ENCODE measurements around the gene DTL. TPM values are rescaled to one million over a fixed set of nuclear protein-coding genes. Genes with fewer than 3 reads are reported as not detected.

DTL gene
- total RNA-seq, 2 donors from 2014 or later, result 1.7 to 4.1 TPM

DNA sequence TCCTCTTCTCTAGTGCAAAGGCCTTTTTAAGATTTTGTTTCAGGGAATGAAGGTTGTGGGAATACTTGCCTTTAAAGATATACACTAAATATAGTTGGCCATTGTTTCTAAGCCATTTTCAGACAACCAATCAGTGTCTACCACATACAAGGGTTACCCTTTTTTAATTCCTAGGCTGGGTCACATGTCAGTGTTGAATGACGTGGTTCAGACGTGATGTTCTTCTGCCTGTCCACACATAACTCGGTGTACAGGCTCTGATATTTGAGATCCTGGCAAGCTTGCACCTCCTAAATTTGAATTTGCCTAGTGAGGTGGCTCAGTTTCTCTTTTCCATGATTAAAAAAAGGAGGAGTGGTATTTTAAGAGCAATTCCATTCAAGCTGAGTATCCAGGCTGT lies 38.8 kb downstream of the DTL start:
- ATAC-seq (no peak), DNase-seq (no peak)
- intact Hi-C loops (cut with DNase I, micrococcal nuclease), result loop anchor here in 1 of 2 donors (5.0 kb wide), 2 partner anchors 218 to 293 kb away; no protein-coding TSS in a partner anchor

DNA sequence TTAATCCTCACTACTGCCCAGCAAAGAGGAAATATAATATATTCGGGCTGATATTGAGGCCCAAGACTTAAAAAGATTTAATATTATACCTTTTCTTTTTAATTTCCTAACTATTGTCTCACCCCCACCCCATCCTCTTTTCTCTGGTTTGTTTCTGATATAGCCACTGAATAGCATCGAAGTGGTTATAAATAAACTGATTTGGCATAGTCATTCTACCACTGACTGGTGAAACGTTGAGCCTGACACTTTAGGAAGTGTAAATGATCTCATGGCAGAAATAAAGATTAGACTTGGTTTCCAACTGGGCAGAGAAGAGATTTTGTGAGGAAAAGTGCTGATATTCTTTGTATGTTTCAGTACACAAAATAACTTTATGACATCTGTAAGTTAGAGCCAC lies 39.3 kb downstream of the DTL start:
- ATAC-seq (no peak), DNase-seq (no peak)
- intact Hi-C loops (cut with DNase I, micrococcal nuclease), result loop anchor here in 1 of 2 donors (5.0 kb wide), 2 partner anchors 217 to 292 kb away; no protein-coding TSS in a partner anchor

DNA sequence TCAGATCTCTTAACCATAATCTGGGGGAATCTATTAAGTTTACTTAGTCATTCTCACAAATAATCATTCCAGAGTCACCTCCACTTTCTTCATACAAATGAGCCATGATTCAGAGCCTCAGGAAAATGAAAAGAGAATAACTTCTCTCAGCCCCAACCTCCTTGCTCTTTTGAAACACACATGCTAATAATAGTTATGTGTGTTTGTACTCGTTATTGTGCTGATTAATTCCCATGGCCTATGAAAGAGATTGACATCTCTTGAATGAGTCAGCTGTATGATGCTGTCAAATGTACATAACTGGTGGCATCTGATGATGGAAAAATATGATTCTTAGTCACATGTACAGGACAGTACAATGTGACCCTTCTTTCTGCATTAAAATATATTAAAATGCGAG lies 41.5 kb downstream of the DTL start:
- intact Hi-C loops (cut with DNase I, micrococcal nuclease), result no loop called here
- DNase-seq (no peak), ATAC-seq (no peak)

DNA sequence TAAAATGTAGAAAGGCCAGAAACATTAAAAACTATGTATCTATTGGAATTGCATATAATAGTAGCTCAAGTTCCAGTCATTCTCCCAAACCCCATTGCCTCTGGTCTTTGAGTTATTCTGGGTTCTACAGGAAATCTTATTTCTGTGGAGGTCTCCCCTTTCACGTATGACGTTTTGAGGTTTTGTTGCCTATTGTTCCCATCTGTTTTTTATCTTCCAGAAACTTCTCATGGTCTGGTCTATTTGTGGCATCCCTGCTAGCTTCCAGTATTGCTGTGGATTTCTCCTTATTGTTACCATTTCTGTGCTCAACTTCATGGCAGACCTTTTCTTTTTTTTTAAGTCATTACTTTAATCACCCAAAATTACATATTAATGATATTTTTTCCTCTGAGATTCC lies 43.3 kb downstream of the DTL start:
- ATAC-seq, result no peak
- no peak for DNase-seq
- intact Hi-C loops (cut with DNase I, micrococcal nuclease), result no loop called here

DNA sequence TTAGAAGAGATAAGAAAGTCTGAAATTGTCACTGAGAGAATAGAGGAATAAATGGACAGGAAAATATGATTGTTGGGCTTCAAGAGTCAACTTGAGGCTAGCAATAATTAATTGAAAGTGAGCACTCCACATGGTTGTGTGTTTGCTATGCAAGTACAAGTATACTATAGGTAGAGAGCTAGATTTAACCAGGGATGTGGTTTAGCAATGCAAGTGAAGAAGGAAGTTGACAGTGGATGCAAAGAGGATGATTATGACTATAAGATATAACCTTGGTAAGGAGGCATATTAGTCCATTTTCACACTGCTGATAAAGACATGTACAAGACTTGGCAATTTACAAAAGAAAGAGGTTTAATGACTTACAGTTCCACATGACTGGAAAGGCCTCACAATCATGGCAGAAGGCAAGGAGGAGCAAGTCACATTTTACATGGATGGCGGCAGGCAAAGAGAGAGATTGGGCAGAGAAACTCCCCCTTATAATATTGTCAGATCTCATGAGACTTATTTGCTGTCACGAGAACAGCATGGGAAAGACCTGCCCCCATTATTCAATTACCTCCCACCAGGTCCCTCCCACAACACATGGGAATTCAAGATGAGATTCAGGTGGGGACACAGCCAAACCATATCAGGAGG lies 47.3 kb downstream of the DTL start:
- ATAC-seq (no peak), DNase-seq (no peak)
- intact Hi-C loops (cut with DNase I, micrococcal nuclease), result no loop called here

DNA sequence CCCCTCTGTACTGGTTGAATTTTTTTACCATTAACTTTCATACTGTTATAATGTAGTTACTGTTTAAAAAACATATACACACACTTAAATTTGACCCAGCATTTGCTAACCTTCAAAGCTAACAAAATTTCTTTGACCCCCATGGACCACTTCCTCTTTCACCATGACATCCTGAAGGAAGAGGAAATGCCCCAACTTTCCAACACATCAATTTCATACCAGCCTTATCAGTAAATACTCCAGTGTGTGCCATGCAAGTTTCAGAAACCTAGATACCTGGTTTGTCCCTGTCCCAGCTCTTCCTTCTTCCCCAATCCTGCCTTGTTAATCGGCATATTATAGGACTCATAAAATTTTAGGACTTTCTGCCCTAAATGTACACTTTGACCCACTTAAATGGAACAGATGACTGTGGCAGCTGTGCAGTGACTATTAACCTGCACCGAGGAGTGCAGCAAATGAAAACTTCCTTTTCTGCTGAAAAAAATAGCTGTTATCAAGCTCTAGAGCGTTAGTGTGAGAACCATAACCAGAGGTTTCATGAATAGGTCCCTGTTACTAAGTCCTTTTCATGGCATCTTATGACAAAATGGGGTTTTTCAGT lies 54.1 kb downstream of the DTL start:
- intact Hi-C loops (cut with DNase I, micrococcal nuclease), result no loop called here
- no peak for DNase-seq
- peak; percentile 90 for ATAC-seq

DNA sequence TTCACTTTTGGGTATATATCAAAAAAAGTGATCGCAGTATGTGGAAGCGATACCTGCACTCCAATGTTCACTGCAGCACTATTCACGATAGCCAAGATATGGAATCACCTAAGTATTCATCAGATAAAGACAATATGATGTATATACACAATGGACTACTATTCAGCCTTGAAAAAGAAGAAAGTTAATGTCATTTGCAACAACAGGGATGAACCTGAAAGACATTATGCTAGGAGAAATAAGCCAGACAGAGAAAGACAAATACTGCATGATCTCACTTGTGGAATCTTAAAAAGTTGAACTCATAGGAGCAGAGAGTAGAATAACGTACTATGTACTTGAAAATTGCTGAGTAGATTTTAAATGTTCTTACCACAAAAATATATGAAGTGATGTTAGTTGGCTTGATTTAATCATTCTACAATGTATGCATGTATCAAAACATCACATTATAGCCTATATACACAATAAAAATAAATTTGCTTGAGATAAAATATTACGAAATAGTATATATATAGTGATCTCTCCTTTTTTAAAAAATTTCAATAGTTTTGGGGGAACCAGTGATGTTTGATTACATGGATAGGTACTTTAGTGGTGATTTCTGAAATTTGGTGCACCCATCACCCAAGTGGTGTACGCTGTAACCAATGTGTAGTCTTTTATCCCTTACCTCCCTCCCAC lies 56.0 kb downstream of the DTL start:
- intact Hi-C loops (cut with DNase I, micrococcal nuclease), result no loop called here
- ATAC-seq, result no peak
- no peak for DNase-seq

DNA sequence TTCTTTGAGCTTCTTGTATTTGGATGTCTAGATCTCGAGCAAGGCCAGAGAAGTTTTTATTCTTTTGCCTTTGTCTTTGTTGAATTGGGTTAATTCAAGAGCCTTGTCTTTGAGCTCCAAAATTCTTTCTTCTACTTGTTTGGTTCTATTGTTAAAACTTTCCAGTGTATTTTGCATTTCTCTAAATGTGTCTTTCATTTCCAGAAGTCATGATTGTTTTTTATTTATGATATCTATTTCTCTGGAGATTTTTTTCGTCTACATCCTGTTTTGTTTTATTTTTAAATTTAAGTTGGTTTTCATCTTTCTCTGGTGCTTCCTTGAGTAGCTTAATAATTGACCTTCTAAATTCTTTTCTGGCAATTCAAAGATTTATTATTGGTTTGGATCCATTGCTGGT lies 61.8 kb downstream of the DTL start:
- ATAC-seq, result no peak
- intact Hi-C loops (cut with DNase I, micrococcal nuclease), result no loop called here

DNA sequence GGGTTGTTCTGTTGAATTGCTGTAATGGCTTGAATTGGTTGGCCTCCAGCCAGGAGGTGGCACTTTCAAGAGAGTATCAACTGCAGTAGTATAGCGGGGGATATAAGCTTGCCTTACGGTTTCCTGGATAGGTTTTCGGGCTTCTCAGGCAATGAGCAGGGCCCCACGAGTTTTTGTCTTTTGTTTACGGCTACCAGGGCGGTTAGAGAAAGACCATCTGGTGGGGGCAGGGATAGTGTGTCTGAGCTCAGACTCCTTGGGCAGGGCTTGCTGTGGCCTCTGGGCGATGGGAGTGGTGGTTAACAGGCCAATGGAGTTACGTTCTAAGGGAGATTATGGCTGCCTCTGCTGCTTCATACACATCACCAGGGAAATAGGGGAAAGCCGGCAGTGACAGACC lies 62.8 kb downstream of the DTL start:
- ATAC-seq (peak; percentile 34), DNase-seq (peak in 1 of 2 donors; percentile 31)
- intact Hi-C loops (cut with DNase I, micrococcal nuclease), result no loop called here

More for the DNA sequence above, 61.8 kb downstream of the DTL start:
- DNase-seq, result no peak

DNA sequence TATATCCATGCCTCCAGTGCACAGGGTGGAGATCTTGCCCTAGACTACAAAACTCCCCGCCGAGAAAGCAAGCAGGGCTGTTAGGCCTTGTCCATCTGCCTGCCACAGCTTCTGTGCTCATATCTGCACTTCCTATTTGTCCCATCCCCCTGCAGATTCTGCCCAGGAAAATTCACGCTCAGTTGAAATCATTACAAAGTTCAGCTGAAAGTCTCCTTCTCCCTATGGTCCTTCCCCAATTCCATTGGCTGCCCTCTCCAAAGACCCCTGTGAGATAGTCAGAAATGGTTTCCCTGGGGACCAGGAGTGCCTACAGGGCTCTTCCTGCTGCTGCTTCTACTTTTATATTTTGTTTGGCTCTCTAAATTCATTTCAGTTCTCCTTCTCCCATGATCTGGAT lies 63.2 kb downstream of the DTL start:
- DNase-seq (no peak), ATAC-seq (no peak)
- intact Hi-C loops (cut with DNase I, micrococcal nuclease), result no loop called here

DNA sequence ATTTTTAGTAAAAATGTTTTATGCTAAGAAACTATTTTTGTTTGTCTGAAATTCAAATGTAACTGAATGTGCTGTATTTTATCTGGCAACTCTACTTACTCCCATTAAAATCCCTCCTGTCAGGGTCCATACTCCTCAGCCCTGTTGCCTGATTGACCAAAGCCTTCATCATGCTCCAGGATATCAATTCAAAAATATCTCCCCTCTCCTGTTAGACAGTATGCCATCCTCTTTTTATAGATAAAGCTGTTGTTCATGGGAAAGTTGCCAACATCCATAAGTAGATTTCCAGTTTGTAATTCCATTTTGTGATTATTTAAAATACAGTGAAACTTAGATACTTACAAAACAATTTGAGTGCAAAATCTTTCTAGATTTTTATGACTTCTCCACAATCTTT lies 65.7 kb downstream of the DTL start:
- no peak for ATAC-seq
- intact Hi-C loops (cut with DNase I, micrococcal nuclease), result no loop called here
- DNase-seq, result no peak

DNA sequence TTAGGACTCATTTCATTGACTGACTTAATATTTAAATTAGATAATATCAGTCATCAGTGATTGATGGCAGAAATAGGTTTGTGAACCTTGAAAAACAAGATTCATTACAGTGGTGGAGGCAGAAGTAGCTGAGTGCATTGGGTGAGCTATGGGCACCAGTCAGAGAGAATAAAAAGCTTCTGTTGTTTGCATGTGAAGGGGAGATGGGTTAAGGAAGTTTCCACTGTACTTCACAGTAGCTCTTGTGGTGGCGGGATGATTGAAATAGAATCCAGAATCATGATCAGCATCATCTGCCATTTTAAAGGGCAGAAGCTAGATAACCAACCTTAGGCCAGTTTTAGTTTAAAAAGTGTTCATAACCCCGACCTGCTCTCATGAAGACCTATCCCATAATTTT lies 66.2 kb downstream of the DTL start:
- ATAC-seq (no peak), DNase-seq (no peak)
- intact Hi-C loops (cut with DNase I, micrococcal nuclease), result no loop called here

DNA sequence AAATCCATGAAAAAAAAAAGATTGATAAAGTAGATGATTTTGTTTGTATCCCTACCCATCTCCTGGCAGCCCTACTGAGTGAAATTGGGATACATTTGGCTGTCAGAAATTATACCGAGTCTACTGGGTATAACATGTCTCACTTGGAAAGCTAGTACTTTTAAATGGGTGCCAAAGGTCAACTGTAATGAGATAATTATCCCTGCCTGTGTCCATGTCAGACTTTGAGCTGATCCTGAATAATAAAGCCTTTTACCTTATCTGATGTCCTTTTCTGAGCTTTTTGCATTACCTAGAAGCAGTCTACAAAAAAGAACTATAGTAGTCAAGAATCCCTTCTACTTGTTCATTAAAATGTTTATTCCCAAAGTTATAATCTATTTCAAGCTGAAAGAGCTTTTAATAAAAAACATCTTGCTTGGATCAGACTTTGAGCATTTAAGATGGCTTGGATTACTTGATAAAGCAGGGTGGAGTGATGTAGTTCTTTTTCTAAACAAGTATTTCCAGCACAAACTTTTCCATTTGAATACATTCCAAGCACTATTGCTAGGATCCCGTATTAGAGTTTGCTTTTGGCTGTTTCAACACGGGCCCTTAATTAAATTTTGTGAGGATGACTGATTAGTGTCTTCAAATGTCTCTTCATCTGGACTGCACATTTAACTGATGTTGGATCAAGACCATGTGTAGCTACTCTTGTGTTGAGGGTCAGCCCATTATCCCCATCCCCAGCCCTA lies 69.2 kb downstream of the DTL start:
- intact Hi-C loops (cut with DNase I, micrococcal nuclease), result no loop called here
- peak; percentile 97 for ATAC-seq
- DNase-seq, result no peak

DNA sequence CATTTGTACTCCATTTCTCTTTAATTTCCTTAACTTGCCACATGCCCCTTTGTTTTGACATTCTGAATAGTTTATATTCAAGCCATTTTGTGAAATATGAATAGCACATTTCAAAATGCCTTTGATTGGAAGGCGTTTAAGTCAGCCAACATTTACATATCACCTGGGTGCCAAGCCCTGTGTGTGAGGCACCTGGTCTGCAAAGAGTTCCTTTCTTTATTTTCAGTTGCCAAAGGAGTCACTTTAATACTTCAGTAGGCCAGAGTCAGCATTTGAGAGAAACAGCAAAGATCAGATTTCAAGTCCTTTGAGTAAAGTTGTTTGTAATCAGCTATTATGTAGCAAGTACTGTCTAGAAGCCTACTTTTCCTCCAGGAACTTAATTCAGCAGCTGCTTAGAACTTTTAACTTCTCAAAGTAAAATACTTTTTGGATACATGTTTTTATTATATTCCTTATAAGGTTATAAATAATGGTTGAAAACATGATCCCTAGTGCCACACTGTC lies 70.8 kb downstream of the DTL start:
- ATAC-seq, result no peak
- DNase-seq, result no peak
- intact Hi-C loops (cut with DNase I, micrococcal nuclease), result no loop called here

DNA sequence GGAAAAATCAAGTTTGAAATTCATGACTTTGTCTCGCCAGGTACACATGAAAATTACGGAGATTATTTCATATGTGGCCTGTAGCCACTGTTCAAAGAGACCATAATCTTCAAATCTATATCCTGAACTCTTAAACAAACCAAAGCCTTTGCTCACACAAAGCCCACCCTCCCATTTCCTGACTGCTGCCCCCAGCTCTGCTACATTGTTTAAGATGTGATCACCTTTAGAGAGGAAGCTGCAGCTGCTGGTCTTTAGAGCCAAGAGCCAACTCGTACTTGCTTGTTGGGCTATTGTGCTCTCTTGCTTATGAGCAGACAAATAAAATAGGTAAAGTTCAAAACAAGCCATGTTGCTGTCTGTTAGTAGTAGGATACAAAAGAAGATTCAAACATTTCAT lies 71.9 kb downstream of the DTL start:
- ATAC-seq, result no peak

DNA sequence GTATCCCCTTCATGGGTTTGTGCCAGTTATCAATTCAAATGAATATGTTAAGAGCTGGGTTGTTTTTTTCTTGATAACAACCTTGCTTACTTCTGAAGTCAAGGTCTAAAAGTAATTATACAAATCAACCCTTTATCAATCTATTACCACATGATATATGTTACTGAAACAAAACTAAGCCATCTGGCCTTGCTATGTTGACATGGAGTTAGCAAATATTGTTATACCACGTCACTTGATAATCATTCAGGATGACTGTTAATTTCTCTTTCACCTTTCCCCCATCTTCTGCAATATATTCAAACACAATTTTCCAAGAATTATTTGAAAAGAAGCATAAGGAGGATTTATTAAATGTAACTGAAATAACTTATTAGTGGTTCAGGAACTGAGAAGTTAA lies 72.6 kb downstream of the DTL start:
- intact Hi-C loops (cut with DNase I, micrococcal nuclease), result no loop called here
- DNase-seq (no peak), ATAC-seq (no peak)

More for the DNA sequence above, 71.9 kb downstream of the DTL start:
- DNase-seq, result no peak
- intact Hi-C loops (cut with DNase I, micrococcal nuclease), result no loop called here

DNA sequence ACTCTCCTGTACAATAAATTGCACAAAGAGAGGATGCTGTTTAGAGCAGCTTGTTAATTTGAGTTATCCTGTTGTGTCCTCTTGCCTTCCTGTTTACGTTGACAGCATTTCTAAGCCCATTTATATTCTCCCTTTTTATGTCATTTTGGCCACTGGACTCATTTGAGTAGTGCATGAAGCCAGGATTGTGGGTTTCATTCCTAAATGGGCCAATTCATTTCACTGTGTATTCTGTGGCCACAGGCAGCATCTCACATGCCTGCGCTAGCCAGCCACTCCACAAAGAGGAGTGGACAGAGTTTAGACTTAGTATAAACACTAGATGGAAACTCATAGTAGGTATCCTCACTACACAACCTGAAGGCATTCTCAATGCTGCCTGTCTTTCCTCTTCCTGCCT lies 73.4 kb downstream of the DTL start:
- no peak for DNase-seq
- ATAC-seq, result no peak
- intact Hi-C loops (cut with DNase I, micrococcal nuclease), result no loop called here

DNA sequence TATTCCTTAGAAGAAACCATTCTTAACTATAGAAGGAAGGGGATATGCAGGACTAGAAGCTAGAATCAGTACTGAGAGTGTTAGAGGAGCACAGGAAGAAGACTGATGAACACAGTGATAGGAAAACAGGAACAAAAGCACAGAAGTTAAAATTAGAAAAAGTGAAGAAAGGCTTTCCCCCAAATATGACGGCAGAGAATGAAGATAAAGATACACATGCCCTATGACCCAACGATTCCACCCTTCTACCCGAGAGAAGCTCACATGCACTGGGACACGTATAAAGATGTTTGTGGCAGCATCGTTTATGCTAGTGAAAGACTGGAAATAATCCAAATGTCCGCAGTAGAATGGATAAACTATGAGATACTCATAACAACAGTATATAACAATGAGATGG lies 74.2 kb downstream of the DTL start:
- intact Hi-C loops (cut with DNase I, micrococcal nuclease), result no loop called here
- DNase-seq (no peak), ATAC-seq (no peak)

DNA sequence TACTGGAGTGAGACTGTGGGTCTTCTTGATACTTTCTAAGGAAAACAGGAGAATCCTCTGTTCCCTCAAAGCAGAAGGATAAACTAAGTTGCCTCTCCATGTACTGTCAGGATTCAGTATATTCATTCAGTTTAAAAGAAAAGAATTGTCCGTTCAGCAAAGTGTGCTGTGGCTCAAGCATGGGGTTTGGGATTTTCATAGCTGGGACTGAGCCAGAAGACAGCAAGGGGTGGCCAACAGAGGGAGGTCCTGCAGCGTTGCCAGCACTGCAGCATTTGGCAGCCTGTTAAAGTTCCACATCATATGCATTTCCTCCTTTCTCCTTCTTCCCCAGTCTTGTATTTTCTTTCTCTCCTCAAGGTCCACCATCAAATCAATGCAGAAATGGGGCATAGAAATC lies 75.1 kb downstream of the DTL start:
- intact Hi-C loops (cut with DNase I, micrococcal nuclease), result no loop called here
- DNase-seq (no peak), ATAC-seq (no peak)

DNA sequence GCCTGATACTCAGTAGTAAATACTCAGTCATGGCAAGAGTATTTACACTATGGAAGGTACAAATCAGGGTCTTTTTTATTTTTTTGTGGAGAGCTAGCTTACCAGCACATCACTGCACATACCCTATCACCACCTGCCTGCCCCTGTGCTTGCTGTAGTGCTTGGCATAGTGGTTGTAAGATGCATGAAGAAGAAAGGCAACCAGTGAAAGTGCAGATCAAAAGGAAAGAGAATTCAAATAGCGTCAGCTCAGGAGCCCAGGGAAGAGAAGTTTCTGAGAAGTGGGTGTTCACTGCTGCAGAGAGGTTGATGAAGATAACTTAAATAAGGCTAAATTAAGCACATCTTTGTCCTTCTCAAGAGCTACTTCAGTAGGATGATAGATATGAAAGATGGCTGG lies 76.0 kb downstream of the DTL start:
- no peak for ATAC-seq
- no peak for DNase-seq
- intact Hi-C loops (cut with DNase I, micrococcal nuclease), result no loop called here

All from left colon (tissue), 2 donors.